GM12878 (cell line): ENCODE results near the gene ZNF367. TPM values are rescaled to one million over a fixed set of nuclear protein-coding genes. Genes with fewer than 3 reads are reported as not detected.

Experiments
- ATAC-seq: fragments of 200-7000 bp; cut with Tn5 transposase; 3 replicates; pipeline ENCODE4 v1.9.1; 2020; ENCODE audit warnings: mild to moderate bottlenecking, moderate library complexity
- BruUV-seq: library from RNA; stranded (reverse); fragments of 400-500 nt; replicated peaks from 2 replicates; lab custom pipeline; 2021; lab: Mats Ljungman, UMichigan
- CTCF ChIA-PET: fragments of 300-600 bp; sonication (Branson Sonifier 250); formaldehyde crosslinking; extraction: SDS; loops from one replicate; lab custom pipeline; 2021; ENCODE audit warnings: inconsistent platforms; lab: Yijun Ruan, JAX
- POLR2A ChIA-PET: fragments of 350-600 bp; formaldehyde crosslinking; extraction: SDS; loops from one replicate; lab custom pipeline; 2021; ENCODE audit warnings: inconsistent platforms; lab: Charles Lee
- RAD21 ChIA-PET: fragments of 300-600 bp; sonication (Branson Sonifier 250); formaldehyde crosslinking; loops from one replicate; lab custom pipeline; 2023; ENCODE audit warnings: antibody characterized with exemption; ENCODE audit not compliant: unreplicated experiment; lab: Charles Lee
- SMC1A ChIA-PET: fragments of 300-600 bp; sonication (Branson Sonifier 250); formaldehyde crosslinking; loops from one replicate; lab custom pipeline; 2023; ENCODE audit not compliant: unreplicated experiment, uncharacterized antibody; lab: Charles Lee
- DNase-seq: peaks from one replicate; pipeline ENCODE4 v3.0.0-alpha.2; 2011; ENCODE audit warnings: low read depth, low spot score
- FAIRE-seq: peaks from 3 replicates; lab custom pipeline; 2011; peaks lifted over from hg19 to GRCh38; lab: Jason Lieb, UNC
- H2AFZ ChIP-seq: 2 replicates; pipeline ENCODE4 v1.6.0; 2011; ENCODE audit warnings: low read depth, low read length, control low read depth; ENCODE audit not compliant: control insufficient read depth
- H3K27ac ChIP-seq: 2 replicates; pipeline ENCODE4 v1.5.1; 2011; ENCODE audit warnings: control low read depth; ENCODE audit not compliant: control insufficient read depth, insufficient read depth
- H3K27me3 ChIP-seq, 2 experiments: replicated peaks in 1 of 2; 2 replicates each; pipeline versions ENCODE4 v1.6.0 to v1.6.1; 2011; ENCODE audit warnings: low read length in 1 of 2; ENCODE audit not compliant: control insufficient read depth in 2 of 2, insufficient read depth in 2 of 2
- H3K36me3 ChIP-seq, 2 experiments: 2 replicates each; pipeline ENCODE4 v1.5.1; 2011; ENCODE audit warnings: low read length in 1 of 2; ENCODE audit not compliant: control insufficient read depth in 2 of 2, insufficient read depth in 2 of 2
- H3K4me1 ChIP-seq: 2 replicates; pipeline ENCODE4 v1.6.1; 2011; ENCODE audit warnings: mild to moderate bottlenecking, low read length, moderate library complexity, mixed read lengths; ENCODE audit not compliant: control insufficient read depth, insufficient read depth
- H3K4me2 ChIP-seq: 2 replicates; pipeline ENCODE4 v1.6.0; 2011; ENCODE audit warnings: control low read depth; ENCODE audit not compliant: control insufficient read depth, insufficient read depth
- H3K4me3 ChIP-seq: fragments of 200-600 bp; sonication (generic); 2 replicates; pipeline ENCODE4 v1.5.1; 2016
- H3K79me2 ChIP-seq: 2 replicates; pipeline ENCODE4 v1.6.0; 2011; ENCODE audit warnings: low read length; ENCODE audit not compliant: control insufficient read depth, insufficient read depth
- H3K9ac ChIP-seq: 2 replicates; pipeline ENCODE4 v1.8.0; 2011; ENCODE audit warnings: low read length, control low read depth, mixed read lengths; ENCODE audit not compliant: control insufficient read depth, insufficient read depth
- H3K9me3 ChIP-seq: replicated peaks from 3 replicates; pipeline ENCODE4 v1.5.1; 2011; ENCODE audit warnings: mild to moderate bottlenecking, low read length; ENCODE audit not compliant: control insufficient read depth, insufficient read depth
- H4K20me1 ChIP-seq: 2 replicates; pipeline ENCODE4 v1.6.0; 2011; ENCODE audit not compliant: control insufficient read depth, insufficient read depth
- BMI1 ChIP-seq: fragments of 450-650 bp; IDR thresholded peaks from 2 replicates; pipeline ENCODE4 v1.6.1; 2016; ENCODE audit warnings: mild to moderate bottlenecking, moderate library complexity, borderline replicate concordance
- CHD4 ChIP-seq: fragments of 200-600 bp; sonication (generic); IDR thresholded peaks from 2 replicates; pipeline ENCODE4 v1.6.1; 2016; ENCODE audit warnings: mild to moderate bottlenecking
- IKZF1 ChIP-seq: fragments of 450-650 bp; conservative IDR thresholded peaks from 2 replicates; pipeline ENCODE4 v1.6.1; 2017; ENCODE audit warnings: antibody characterized with exemption, mild to moderate bottlenecking
- KAT2A ChIP-seq: conservative IDR thresholded peaks from 2 replicates; pipeline ENCODE4 v1.6.1; 2011; ENCODE audit warnings: low read depth, low read length; ENCODE audit not compliant: control insufficient read depth
- NFXL1 ChIP-seq: fragments of 450-650 bp; IDR thresholded peaks from 2 replicates; pipeline ENCODE4 v1.6.1; 2017; ENCODE audit warnings: antibody characterized with exemption, mild to moderate bottlenecking, borderline replicate concordance
- NFYA ChIP-seq: IDR thresholded peaks from 2 replicates; pipeline ENCODE4 v1.6.1; 2011; ENCODE audit warnings: low read depth, mild to moderate bottlenecking, low read length, improper control_type of control experiment, borderline replicate concordance
- NR2C1 ChIP-seq: fragments of 450-650 bp; IDR thresholded peaks from 2 replicates; pipeline ENCODE4 v1.6.1; 2017; ENCODE audit warnings: antibody characterized with exemption, mild to moderate bottlenecking, moderate library complexity
- PBX3 ChIP-seq: IDR thresholded peaks from 2 replicates; pipeline ENCODE4 v1.6.1; 2011; ENCODE audit warnings: mild to moderate bottlenecking, low read depth, low read length, moderate library complexity; ENCODE audit not compliant: insufficient replicate concordance
- POLR2AphosphoS2 ChIP-seq: IDR thresholded peaks from 2 replicates; pipeline ENCODE4 v1.6.1; 2011; ENCODE audit warnings: low read depth, mild to moderate bottlenecking, low read length, improper control_type of control experiment, moderate library complexity
- POU2F2 ChIP-seq: IDR thresholded peaks from 3 replicates; pipeline ENCODE4 v1.6.1; 2011; ENCODE audit warnings: low read depth, mild to moderate bottlenecking, low read length, borderline replicate concordance
- RCOR1 ChIP-seq: conservative IDR thresholded peaks from 2 replicates; pipeline ENCODE4 v1.6.1; 2012; ENCODE audit warnings: low read depth, low read length, improper control_type of control experiment
- TARDBP ChIP-seq: IDR thresholded peaks from 2 replicates; pipeline ENCODE4 v1.6.1; 2016; ENCODE audit warnings: borderline replicate concordance
- TCF12 ChIP-seq: IDR thresholded peaks from 2 replicates; pipeline ENCODE4 v1.6.1; 2011; ENCODE audit warnings: low read depth, mild to moderate bottlenecking, low read length
- WGBS: methylation state at CpG from one replicate; pipeline ENCODE4 v1.1.6; 2016; ENCODE audit warnings: low lambda C conversion rate; ENCODE audit not compliant: insufficient replicate concordance, insufficient coverage; ENCODE audit errors: missing lambda C conversion rate; 5-methylcytosine and 5-hydroxymethylcytosine counted together
- in situ Hi-C: fragments of 300-500 bp; cut with MboI; formaldehyde crosslinking; loops from 9 replicates; pipeline ENCODE4 v1.14.3; 2018; ENCODE audit warnings: mixed read lengths
- intact Hi-C: fragments of 100-400 bp; cut with micrococcal nuclease; formaldehyde crosslinking; loops from one replicate; pipeline ENCODE4 v1.14.2; 2022; ENCODE audit not compliant: unreplicated experiment
- polyA plus RNA-seq, 11 experiments: library from polyadenylated mRNA; depleted of rRNA in 4 of 11; unstranded in 6 of 11; stranded (reverse) in 5 of 11; fragments of >200 nt; fragmentation: Nextera tagmentation in 4 of 11; fragmentation: Illumina TruSeq in 1 of 11; extraction: Ambion mirVana in 4 of 11; extraction: Trizol in 1 of 11; gene quantifications; 1 replicate in 1 of 11; 2 replicates in 10 of 11; pipeline versions ENCODE4 v1.2.1 to v1.2.3, GENCODE V29; 2011 to 2016; ENCODE audit warnings: inconsistent platforms in 2 of 11, missing spikeins in 2 of 11, low read depth in 1 of 11
- total RNA-seq, 4 experiments: library from RNA; depleted of rRNA in 3 of 4; stranded (reverse); fragments of >200 nt in 3 of 4; fragmentation: Illumina TruSeq in 1 of 4; extraction: Trizol in 1 of 4; gene quantifications; 2 replicates each; pipeline versions ENCODE4 v1.2.1 to v1.2.3, GENCODE V29; 2013 to 2021

The ZNF367 gene
- total and polyA plus RNA-seq, 10 of the 15 experiments (the other 5 are each of a cell fraction or from before 2014, with no cell fraction given), result 2.9 to 16.3 (median 11.1) TPM

- no peaks in the 10 kb centered on the region for H3K9me3 ChIP-seq
- H3K4me2 ChIP-seq, result no peak overlapping the region
- no peaks in the 10 kb centered on the region for H3K79me2 ChIP-seq
- in situ Hi-C loops (no loop called here), intact Hi-C loops (no loop called here)
- DNase-seq, result no peak
- ChIA-PET RAD21 (no interaction called here), CTCF (interaction anchor here (1.2 kb wide), 1 partner anchor 187 kb away, joined by 4 read pairs; no protein-coding TSS in a partner anchor), SMC1A (interaction anchor here (0.6 kb wide), 1 partner anchor 1555 kb away, joined by 4 read pairs; no protein-coding TSS in a partner anchor), POLR2A (no interaction called here)
- TF ChIP-seq TCF12, result no peak
- TF ChIP-seq TARDBP, result no peak
- no peak for TF ChIP-seq BMI1
- TF ChIP-seq KAT2A, result no peak
- no peak for TF ChIP-seq NFYA
- no peak for TF ChIP-seq POU2F2
- TF ChIP-seq POLR2AphosphoS2, result no peak
- no peak for TF ChIP-seq CHD4
- TF ChIP-seq NFXL1, result no peak
- H3K4me1 ChIP-seq, result no peaks in the 10 kb centered on the region
- H4K20me1 ChIP-seq, result no peaks in the 10 kb centered on the region
- H3K36me3 ChIP-seq, result no peaks in the 10 kb centered on the region
- H3K4me3 ChIP-seq, result no peak overlapping the region
- no peak for FAIRE-seq
- WGBS, result 83% methylated on average over 6 of the region's 6 CpGs
- H3K27me3 ChIP-seq, result no peaks in the 10 kb centered on the region
- no peak overlapping the region for H2AFZ ChIP-seq
- H3K9ac ChIP-seq, result no peak overlapping the region
- H3K27ac ChIP-seq, result no peak overlapping the region
- no TSS peak for BruUV-seq
- no peak for ATAC-seq
These were observed 44.4 kb upstream of the ZNF367 start for GRCh38 chr9:96462541-96462940.

GRCh38 chr9:96461336-96461735 lies 43.2 kb upstream of the ZNF367 start:
- no peak for ATAC-seq
- intact Hi-C loops, result no loop called here

More at GRCh38 chr9:96461336-96461735, 43.2 kb upstream of the ZNF367 start:
- POLR2A ChIA-PET, result interaction anchor here (0.6 to 1.0 kb wide), 2 partner anchors 12 to 165 kb away, joined by 3 read pairs; no protein-coding TSS in a partner anchor
- no peaks in the 10 kb centered on the region for H3K4me1 ChIP-seq
- no peak overlapping the region for H2AFZ ChIP-seq
- in situ Hi-C loops, result no loop called here
- WGBS, result 93% methylated on average over 8 of the region's 8 CpGs
- H3K4me3 ChIP-seq, result no peak overlapping the region
- FAIRE-seq (no peak), DNase-seq (no peak)
- SMC1A ChIA-PET, result no interaction called here
- CTCF ChIA-PET, result no interaction called here
- H3K36me3 ChIP-seq, result no peaks in the 10 kb centered on the region
- TF ChIP-seq NR2C1 (no peak), PBX3 (no peak), IKZF1 (no peak), NFXL1 (no peak), RCOR1 (no peak)
- H3K9ac ChIP-seq, result no peak overlapping the region
- RAD21 ChIA-PET, result no interaction called here
- no peaks in the 10 kb centered on the region for H3K79me2 ChIP-seq
- H3K27ac ChIP-seq, result no peak overlapping the region
- H3K27me3 ChIP-seq, result no peaks in the 10 kb centered on the region
- no peaks in the 10 kb centered on the region for H3K9me3 ChIP-seq
- no peak overlapping the region for H3K4me2 ChIP-seq
- BruUV-seq, result TSS peak; percentile 52
- H4K20me1 ChIP-seq, result no peaks in the 10 kb centered on the region
